ENCODE measurements around the gene ATXN1.

ATXN1 gene

DNA sequence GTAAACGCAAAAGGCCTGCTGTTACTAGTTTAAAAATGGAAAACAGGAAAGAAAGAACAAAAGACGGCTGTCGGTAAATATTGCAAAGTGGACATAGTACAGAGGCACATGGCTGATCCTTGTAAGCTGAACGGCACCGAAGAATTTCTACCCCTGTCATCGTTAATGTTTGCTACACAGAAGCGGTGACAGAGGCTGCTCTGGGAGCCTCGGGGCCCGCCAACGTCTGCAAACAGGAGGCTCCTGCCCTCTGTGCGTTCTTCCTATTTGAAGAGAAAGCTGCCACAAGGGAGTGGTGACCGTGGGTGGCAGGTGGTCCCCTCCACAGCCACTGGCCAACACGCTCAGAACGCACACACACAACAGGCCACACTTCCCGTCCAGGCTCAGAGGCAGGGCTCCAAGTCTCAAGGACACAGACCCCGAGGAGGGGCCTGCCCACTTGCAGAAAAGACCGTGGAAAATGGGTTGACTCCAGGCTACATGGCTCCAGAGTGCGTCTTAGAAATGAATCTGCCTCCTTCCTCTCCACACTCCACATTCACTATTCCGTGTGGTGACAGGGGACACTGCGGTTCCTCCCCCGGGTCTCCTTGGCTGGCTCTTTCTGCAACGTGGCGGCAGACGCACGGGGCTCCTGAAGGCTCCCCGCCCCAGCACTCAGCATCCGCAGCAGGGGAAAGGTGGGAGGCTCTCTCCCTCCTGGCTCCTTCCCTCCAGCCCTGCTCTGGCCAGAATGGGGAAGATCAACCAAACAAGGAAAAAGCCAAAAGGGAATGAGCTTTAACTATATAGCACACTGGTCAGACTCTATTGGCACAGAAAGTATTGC is 458.3 kb downstream of the ATXN1 start:
- no peak for DNase-seq (ENCODE audit: low read depth)
- TF ChIP-seq, protein P1, sequence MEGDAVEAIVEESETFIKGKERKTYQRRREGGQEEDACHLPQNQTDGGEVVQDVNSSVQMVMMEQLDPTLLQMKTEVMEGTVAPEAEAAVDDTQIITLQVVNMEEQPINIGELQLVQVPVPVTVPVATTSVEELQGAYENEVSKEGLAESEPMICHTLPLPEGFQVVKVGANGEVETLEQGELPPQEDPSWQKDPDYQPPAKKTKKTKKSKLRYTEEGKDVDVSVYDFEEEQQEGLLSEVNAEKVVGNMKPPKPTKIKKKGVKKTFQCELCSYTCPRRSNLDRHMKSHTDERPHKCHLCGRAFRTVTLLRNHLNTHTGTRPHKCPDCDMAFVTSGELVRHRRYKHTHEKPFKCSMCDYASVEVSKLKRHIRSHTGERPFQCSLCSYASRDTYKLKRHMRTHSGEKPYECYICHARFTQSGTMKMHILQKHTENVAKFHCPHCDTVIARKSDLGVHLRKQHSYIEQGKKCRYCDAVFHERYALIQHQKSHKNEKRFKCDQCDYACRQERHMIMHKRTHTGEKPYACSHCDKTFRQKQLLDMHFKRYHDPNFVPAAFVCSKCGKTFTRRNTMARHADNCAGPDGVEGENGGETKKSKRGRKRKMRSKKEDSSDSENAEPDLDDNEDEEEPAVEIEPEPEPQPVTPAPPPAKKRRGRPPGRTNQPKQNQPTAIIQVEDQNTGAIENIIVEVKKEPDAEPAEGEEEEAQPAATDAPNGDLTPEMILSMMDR (IDR thresholded peaks at IDR 0.05; ENCODE audit: low read depth, low read length, missing control alignments) = no peak
- no peak overlapping the region for H3K4me3 ChIP-seq (ENCODE audit: low read depth, low read length)

DNA sequence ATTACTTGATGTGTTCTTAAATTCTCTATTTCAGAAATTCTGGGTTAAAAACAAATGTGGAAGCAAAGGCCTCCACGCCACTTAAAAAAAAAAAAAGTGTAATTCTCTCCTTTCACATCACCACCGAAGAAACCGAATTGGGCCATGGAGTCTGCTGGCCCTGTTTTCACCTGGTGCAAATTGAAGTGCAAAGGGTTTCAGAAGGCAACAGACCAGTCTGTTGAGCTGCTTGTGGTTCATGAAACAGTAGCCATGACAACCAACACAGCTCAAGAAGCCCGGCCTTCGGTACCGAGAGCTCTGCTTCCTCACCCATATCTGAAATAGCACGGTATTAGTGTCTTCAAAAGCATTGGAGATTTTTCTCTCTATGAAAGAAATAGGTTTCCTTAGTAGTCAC is 459.7 kb downstream of the ATXN1 start:
- peak; percentile 77 for DNase-seq (ENCODE audit: low read depth)
- TF ChIP-seq, protein P1 (IDR thresholded peaks at IDR 0.05; ENCODE audit: low read depth, low read length, missing control alignments) = no peak
- H3K4me3 ChIP-seq (ENCODE audit: low read depth, low read length) = no peak overlapping the region

DNA sequence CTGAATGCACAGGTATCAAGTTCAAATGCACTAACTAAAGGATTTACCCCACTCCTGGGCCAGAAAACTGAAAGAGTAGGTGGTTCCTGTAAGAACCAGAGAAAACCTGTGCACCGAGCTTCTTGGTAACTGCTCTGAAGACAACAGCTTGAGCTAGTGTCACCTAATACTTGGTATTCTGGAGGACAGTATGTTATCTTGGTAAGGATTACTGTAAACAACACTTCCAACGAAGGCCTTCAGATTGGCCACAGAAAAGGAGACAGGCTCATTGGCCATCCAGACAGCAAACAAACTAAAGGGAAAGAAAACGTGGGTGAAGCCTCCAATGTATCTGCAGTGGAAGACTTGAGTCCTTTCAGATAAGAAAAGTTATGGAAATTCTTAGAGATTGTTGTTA is 461.4 kb downstream of the ATXN1 start:
- TF ChIP-seq, protein P1 (IDR thresholded peaks at IDR 0.05; ENCODE audit: low read depth, low read length, missing control alignments) = no peak

DNA sequence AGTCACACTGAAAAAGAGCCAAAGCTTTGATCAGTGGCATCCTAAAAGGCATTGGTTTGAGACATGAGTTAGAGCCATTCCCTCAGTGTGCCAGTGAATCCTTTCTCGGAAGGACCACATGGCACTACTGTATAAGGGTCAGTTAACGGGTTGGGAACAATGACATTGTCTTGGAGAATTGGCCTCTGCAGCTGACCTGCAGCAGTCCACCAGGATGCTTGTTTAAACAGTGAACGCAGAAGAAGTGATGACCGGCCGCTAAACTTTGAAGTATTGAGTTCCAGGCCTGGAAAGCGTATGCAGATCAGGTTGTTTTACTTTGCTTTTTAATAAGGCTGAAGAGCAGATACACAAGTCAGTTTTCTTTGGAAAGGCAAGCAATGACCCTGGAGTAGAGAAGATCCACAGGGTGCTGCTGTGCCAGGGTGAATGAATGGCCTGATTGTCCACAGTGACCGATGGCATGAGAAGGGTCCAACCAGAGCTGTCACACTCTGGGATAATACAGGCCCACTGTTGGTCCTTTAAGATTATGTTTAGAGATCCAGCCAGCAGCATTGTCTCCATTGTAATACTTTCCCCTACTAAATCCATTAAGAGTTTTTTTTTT is 465.1 kb downstream of the ATXN1 start:
- H3K4me3 ChIP-seq (ENCODE audit: low read depth, low read length) = no peak overlapping the region
- no peak for DNase-seq (ENCODE audit: low read depth)
- TF ChIP-seq, protein P1 (IDR thresholded peaks at IDR 0.05; ENCODE audit: low read depth, low read length, missing control alignments) = no peak

More for the DNA sequence above, 461.4 kb downstream of the ATXN1 start:
- DNase-seq (ENCODE audit: low read depth) = no peak
- no peak overlapping the region for H3K4me3 ChIP-seq (ENCODE audit: low read depth, low read length)

DNA sequence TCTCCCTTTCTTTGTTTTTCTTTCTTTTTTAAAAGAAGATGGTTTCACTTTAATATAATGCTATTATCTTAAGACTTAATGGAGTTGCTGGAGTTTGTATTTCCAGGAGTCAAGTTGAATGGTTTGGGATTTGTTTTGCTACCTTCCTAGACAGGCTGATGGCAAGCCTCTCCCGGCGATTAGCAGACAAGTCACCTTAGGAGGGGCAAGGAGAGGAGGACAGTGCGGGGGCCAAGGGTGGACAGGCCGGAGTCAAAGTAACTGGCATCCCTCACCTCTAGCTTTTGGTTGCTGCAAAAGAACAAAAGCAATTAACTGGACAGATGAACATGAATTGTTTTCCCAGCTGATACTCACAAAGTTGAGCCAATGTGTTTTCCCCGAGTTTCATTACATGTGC is 465.8 kb downstream of the ATXN1 start:
- no peak for DNase-seq (ENCODE audit: low read depth)
- TF ChIP-seq, protein P1 (IDR thresholded peaks at IDR 0.05; ENCODE audit: low read depth, low read length, missing control alignments) = no peak
- no peak overlapping the region for H3K4me3 ChIP-seq (ENCODE audit: low read depth, low read length)

DNA sequence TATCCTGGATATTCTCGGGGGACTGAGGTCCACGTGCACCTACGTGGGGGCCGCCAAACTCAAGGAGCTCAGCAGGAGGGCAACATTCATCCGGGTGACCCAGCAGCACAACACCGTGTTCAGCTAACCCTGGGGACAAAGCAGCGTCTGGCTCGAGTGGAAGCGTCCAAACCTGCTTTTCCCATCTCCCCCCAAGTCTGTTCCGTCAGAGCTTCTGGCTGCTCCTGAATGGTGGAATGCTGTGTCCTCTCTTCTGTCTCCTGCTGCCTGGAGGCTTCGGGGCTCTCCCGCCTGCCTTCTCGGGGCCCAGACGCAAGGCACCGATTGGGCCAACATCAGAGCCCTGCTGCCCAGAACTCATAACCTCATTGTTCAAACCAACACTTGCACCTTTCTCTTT is 466.2 kb downstream of the ATXN1 start:
- TF ChIP-seq, protein P1 (IDR thresholded peaks at IDR 0.05; ENCODE audit: low read depth, low read length, missing control alignments) = no peak
- H3K4me3 ChIP-seq (ENCODE audit: low read depth, low read length) = no peak overlapping the region
- no peak for DNase-seq (ENCODE audit: low read depth)
